ENCODE measurements around the gene CFAP54.

DNA sequence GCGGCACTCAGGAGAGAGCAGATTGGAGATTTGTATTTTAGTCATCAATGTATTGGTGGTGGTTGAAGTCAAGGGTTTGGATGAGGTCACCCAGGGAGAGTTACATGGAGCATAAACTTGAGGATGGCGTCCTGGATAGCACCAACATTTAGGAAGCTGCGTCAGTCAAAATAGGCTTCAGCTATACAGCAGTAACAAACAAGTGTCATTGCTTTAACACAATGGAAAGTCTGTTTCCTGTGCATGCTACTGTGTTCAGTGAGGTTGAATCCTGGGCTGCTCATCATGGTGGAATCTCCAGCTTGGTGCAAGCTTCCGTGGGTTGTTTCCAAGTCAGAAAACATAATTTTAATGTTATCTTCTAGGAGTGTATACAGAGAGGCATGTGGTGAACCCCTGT lies 180.4 kb downstream of the CFAP54 start:
- TF ChIP-seq TAF1 (IDR thresholded peaks at IDR 0.05; ENCODE audit: borderline replicate concordance, insufficient read depth, low read length) (no peak), POLR2AphosphoS5 (IDR thresholded peaks at IDR 0.05; ENCODE audit: low read depth, low read length) (no peak), SIN3A (IDR thresholded peaks at IDR 0.05; ENCODE audit: borderline replicate concordance, insufficient read depth, low read length) (no peak), FOXP2 (optimal IDR thresholded peaks at IDR 0.05; ENCODE audit: borderline replicate concordance, extremely low read depth, extremely low read length, insufficient read depth) (no peak)
- TF ChIP-seq, protein P1, sequence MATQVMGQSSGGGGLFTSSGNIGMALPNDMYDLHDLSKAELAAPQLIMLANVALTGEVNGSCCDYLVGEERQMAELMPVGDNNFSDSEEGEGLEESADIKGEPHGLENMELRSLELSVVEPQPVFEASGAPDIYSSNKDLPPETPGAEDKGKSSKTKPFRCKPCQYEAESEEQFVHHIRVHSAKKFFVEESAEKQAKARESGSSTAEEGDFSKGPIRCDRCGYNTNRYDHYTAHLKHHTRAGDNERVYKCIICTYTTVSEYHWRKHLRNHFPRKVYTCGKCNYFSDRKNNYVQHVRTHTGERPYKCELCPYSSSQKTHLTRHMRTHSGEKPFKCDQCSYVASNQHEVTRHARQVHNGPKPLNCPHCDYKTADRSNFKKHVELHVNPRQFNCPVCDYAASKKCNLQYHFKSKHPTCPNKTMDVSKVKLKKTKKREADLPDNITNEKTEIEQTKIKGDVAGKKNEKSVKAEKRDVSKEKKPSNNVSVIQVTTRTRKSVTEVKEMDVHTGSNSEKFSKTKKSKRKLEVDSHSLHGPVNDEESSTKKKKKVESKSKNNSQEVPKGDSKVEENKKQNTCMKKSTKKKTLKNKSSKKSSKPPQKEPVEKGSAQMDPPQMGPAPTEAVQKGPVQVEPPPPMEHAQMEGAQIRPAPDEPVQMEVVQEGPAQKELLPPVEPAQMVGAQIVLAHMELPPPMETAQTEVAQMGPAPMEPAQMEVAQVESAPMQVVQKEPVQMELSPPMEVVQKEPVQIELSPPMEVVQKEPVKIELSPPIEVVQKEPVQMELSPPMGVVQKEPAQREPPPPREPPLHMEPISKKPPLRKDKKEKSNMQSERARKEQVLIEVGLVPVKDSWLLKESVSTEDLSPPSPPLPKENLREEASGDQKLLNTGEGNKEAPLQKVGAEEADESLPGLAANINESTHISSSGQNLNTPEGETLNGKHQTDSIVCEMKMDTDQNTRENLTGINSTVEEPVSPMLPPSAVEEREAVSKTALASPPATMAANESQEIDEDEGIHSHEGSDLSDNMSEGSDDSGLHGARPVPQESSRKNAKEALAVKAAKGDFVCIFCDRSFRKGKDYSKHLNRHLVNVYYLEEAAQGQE (IDR thresholded peaks at IDR 0.05; ENCODE audit: insufficient read depth in 1 of 2, low read depth in 2 of 2, low read length in 2 of 2), result no peak
